Measurements from ENCODE around the gene DLGAP1. TPM values are rescaled to one million over a fixed set of nuclear protein-coding genes. Genes with fewer than 3 reads are reported as not detected.

The DLGAP1 gene
- total and polyA plus RNA-seq, 9 donors = 2.0 to 42.7 (median 3.8) TPM

GRCh38 chr18:3595369-3596273 lies 859.5 kb downstream of the DLGAP1 start:
- WGBS, 3 donors = 45 to 54% (median 47%) methylated on average over 7 of the region's 7 CpGs
- Histone ChIP-seq H3K27me3 (no peaks in the 10 kb centered on the region), H3K36me3 (no peaks in the 10 kb centered on the region), H3K27ac (peak overlapping the region; percentile 85 to 86), H3K9me3 (no peaks in the 10 kb centered on the region), H3K4me3 (peak overlapping the region; percentile 44), H3K4me1 (ENCODE audit: insufficient read depth) (peaks cover 14% of the 10 kb centered on the region)
- peak in 3 of 5 donors; percentile 31 to 63 (median 36) for DNase-seq
- intact Hi-C loops (cut with DNase I) = loop anchor here (2.0 to 10.0 kb wide), 5 partner anchors 57 to 145 kb away; partner anchors contain the start of gene TGIF1 (in 2 of the 4)
- TF ChIP-seq CTCF (IDR thresholded peaks at IDR 0.05) (peak in 1 of 3 donors; percentile 13), POLR2A (IDR thresholded peaks at IDR 0.05) (no peak)

DNA sequence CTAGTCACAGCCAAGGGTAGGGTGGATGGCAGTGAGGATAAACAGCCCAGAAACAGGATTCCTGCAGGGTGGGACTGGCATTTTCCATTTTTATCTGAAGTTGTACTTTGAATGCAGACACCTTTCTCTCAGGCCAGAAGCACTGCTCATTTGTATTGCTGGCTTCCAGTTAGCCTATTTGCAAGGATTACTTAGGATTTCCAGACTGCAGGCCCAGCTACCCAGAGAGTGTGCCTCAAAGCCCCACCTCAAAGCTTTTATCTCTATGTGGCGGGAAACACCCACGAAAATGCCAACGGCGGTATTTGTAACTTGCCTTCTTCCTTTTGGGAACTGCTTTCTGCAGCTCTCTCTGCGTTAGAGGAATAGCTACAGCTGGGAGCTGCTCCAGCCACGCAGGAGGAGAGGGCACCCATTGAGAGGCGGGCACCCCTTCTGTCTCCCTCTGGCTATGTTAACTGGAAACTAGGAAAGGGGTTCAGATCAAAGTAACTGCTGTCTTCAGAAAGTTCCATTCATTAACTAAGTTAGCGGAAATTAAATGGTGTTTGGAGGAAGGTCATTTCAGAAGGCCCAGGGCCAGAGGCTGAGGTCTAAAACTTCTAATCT lies 860.2 kb downstream of the DLGAP1 start:
- H3K36me3 ChIP-seq = no peaks in the 10 kb centered on the region
- peak overlapping the region; percentile 44 for H3K4me3 ChIP-seq
- peak in 4 of 5 donors; percentile 27 to 47 (median 42) for DNase-seq
- 6 to 8% (median 7%) methylated on average over 8 of the region's 8 CpGs for WGBS, 3 donors
- peaks cover 14% of the 10 kb centered on the region for H3K4me1 ChIP-seq (ENCODE audit: insufficient read depth)
- H3K9me3 ChIP-seq = no peaks in the 10 kb centered on the region
- H3K27ac ChIP-seq = peak overlapping the region; percentile 85 to 86
- no peak for TF ChIP-seq CTCF (IDR thresholded peaks at IDR 0.05)
- TF ChIP-seq POLR2A (IDR thresholded peaks at IDR 0.05) = no peak
- TF ChIP-seq EP300 (IDR thresholded peaks at IDR 0.05) = no peak
- intact Hi-C loops (cut with DNase I) = loop anchor here (1.0 to 10.0 kb wide), 8 partner anchors 57 to 348 kb away; partner anchors contain the start of genes TGIF1 (in 2 of the 4) and MYL12A (in 1 of the 4)
- no peaks in the 10 kb centered on the region for H3K27me3 ChIP-seq

GRCh38 chr18:3593904-3594759 lies 861.0 kb downstream of the DLGAP1 start:
- H3K4me3 ChIP-seq = peak overlapping the region; percentile 44
- DNase-seq = peak; percentile 86 to 92 (median 88)
- H3K4me1 ChIP-seq (ENCODE audit: insufficient read depth) = peaks cover 14% of the 10 kb centered on the region
- intact Hi-C loops (cut with DNase I) = loop anchor here (1.0 to 10.0 kb wide), 7 partner anchors 71 to 347 kb away; partner anchors contain the start of genes TGIF1 (in 2 of the 4) and MYL12A (in 1 of the 4)
- no peaks in the 10 kb centered on the region for H3K9me3 ChIP-seq
- WGBS, 3 donors = 0% methylated on average over 17 of the region's 17 CpGs
- H3K27me3 ChIP-seq = no peaks in the 10 kb centered on the region
- H3K27ac ChIP-seq = peak overlapping the region; percentile 85 to 86
- no peaks in the 10 kb centered on the region for H3K36me3 ChIP-seq
- TF ChIP-seq CTCF (IDR thresholded peaks at IDR 0.05) = peak; percentile 74 to 88 (median 86)
- TF ChIP-seq EP300 (IDR thresholded peaks at IDR 0.05) = peak; percentile 86
- TF ChIP-seq POLR2A (IDR thresholded peaks at IDR 0.05) = peak; percentile 46
